ENCODE measurements around the gene LRRC4B. TPM values are rescaled to one million over a fixed set of nuclear protein-coding genes. Genes with fewer than 3 reads are reported as not detected.

Gene LRRC4B
- total RNA-seq, 1 donor from 2014 or later = 9.3 TPM

DNA sequence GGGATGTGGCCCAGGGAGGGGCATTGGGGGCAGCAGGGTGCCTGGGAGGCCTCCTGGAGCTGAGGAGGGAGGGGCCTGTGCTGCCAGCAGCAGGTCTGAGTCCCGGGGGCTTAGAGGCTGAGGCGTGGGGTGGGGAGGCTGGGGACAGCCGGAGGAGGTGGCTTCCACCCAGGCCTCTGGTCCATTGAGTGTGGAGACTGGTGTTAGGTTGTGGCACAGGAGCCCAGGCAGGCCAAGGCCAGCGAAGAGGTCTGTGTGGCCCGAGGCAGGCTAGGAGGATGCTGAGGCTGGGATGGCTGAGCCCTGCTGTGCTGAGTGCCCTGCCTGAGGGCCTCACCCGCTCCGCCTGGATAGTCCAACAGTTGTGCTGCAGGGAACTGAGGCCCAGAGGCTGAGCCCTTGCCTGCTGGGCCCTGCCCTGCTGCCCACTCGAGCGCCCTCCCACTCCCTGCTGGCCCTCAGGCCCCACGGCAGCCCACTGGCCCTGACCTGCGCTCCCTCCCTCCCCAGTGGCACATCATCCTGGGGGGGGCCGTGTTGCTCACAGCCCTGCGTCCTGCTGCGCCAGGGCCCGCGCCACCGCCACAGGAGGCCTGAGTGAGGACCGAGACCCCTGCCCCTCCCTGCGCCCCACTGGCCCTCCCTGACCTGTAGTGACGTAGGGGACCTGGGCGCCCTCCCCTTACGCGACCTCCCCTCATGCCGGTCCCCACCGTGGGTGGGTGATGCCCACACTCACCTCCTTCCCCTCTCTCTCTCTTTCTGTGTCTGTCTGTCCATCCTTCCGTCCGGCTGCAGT lies 86.7 kb downstream of the LRRC4B start:
- Histone ChIP-seq H3K36me3 (ENCODE audit: control insufficient read depth, insufficient read depth, low read length) (no peaks in the 10 kb centered on the region), H3K27me3 (ENCODE audit: control insufficient read depth, insufficient read depth, low read length) (no peaks in the 10 kb centered on the region), H3K4me3 (ENCODE audit: low read depth, low read length) (no peak overlapping the region)
- no peak for DNase-seq (ENCODE audit: low read depth)
- TF ChIP-seq CTCF (IDR thresholded peaks at IDR 0.05; ENCODE audit: insufficient read depth, low read length, poor library complexity, severe bottlenecking) = no peak

DNA sequence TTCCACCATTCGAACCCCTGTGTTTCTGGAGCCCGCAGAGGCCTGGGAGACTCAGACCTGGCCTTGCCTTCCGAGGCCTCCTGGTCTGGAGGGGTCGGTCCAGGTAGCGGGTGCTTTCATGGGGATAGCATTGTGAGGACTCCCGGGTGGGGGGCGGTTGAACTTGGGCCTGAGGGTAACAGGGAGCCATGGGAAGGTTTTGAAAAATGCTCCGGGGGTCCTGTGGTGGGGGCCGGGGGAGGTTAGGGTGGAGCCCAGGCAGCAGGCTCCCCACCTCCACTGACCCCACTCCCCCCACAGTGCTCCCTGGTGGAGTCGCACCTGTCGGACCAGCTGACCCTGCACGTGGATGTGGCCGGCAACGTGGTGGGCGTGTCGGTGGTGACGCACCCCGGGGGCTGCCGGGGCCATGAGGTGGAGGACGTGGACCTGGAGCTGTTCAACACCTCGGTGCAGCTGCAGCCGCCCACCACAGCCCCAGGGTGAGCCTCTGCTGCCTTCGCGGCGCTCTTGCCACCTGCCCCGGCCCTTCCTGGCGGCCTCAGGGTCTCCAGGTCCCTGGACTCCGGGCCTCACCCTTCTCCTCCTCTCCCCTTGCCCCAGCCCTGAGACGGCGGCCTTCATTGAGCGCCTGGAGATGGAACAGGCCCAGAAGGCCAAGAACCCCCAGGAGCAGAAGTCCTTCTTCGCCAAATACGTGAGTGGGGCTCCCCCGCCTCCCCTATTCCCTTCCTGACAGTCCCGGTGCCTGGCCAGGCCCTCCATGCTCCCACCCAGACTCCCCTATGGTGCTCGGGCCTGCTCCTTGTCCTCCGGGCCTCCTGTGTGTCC lies 87.7 kb downstream of the LRRC4B start:
- Histone ChIP-seq H3K4me3 (ENCODE audit: low read depth, low read length) (no peak overlapping the region), H3K36me3 (ENCODE audit: control insufficient read depth, insufficient read depth, low read length) (no peaks in the 10 kb centered on the region), H3K27me3 (ENCODE audit: control insufficient read depth, insufficient read depth, low read length) (no peaks in the 10 kb centered on the region)
- no peak for TF ChIP-seq CTCF (IDR thresholded peaks at IDR 0.05; ENCODE audit: insufficient read depth, low read length, poor library complexity, severe bottlenecking)
- no peak for DNase-seq (ENCODE audit: low read depth)

DNA sequence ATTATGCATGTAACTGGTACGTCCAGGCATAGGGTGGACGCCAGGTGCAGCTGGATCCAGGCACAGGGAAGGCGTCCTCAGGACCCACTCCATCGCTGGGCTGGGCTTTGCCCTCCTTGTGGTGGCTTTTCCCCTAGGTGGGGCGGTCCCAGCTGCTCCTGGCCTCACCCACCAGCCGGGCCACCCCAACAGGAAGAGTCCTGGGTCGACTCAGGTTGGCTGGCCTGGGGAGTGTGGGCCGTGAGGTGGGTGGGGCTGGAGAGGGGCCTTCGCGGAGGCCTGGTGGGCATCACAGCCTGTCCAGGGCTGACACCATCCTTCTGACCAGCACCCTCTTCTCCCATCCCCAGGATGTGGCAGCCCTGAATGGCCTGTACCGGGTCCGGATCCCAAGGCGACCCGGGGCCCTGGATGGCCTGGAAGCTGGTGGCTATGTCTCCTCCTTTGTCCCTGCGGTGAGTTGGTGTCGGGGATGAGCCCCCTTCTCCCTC lies 88.4 kb downstream of the LRRC4B start:
- no peak overlapping the region for H3K4me3 ChIP-seq (ENCODE audit: low read depth, low read length)
- DNase-seq (ENCODE audit: low read depth) = no peak
- no peak for TF ChIP-seq CTCF (IDR thresholded peaks at IDR 0.05; ENCODE audit: insufficient read depth, low read length, poor library complexity, severe bottlenecking)
- H3K36me3 ChIP-seq (ENCODE audit: control insufficient read depth, insufficient read depth, low read length) = no peaks in the 10 kb centered on the region
- H3K27me3 ChIP-seq (ENCODE audit: control insufficient read depth, insufficient read depth, low read length) = no peaks in the 10 kb centered on the region

DNA sequence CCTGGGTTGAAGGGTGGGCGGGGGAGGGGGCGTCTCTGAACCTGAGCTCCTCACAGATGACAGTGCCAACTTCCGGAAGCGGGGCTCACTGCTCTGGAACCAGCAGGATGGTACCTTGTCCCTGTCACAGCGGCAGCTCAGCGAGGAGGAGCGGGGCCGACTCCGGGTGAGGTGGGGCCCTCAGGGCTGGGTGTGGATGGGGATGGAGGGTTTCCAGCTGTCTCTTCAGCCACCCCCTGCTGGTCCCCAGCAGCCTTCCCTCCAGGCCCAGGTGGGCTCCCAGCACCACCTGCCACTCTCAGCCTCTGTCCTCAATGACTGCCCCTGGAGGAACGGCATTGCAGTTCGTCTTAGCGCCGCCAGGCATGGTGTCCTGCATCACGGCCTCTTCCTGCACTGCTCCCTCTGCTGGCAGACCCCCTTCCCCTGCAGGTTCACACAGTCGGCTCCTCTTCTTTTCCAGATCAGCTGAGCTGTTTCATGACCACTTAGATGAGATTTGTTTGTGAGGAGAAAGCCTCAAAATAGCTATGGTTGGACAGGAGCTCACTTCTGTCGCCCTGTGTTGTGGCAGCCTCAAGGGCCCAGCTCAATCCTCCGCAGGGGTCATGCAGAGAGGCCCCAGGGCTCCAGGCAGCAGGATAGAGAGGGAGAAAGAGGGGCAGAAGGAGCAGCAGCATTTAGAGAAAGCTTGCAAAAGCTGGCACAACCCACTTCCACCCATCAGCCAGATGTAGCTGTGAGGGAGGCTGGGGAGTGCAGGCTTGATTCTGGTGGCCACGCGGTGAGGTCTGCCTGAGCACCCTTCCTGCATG lies 89.1 kb downstream of the LRRC4B start:
- H3K4me3 ChIP-seq (ENCODE audit: low read depth, low read length) = no peak overlapping the region
- H3K36me3 ChIP-seq (ENCODE audit: control insufficient read depth, insufficient read depth, low read length) = no peaks in the 10 kb centered on the region
- no peaks in the 10 kb centered on the region for H3K27me3 ChIP-seq (ENCODE audit: control insufficient read depth, insufficient read depth, low read length)
- DNase-seq (ENCODE audit: low read depth) = no peak
- TF ChIP-seq CTCF (IDR thresholded peaks at IDR 0.05; ENCODE audit: insufficient read depth, low read length, poor library complexity, severe bottlenecking) = peak; percentile 61

- H3K27me3 ChIP-seq (ENCODE audit: control insufficient read depth, insufficient read depth, low read length) = no peaks in the 10 kb centered on the region
- DNase-seq (ENCODE audit: low read depth) = no peak
- no peak overlapping the region for H3K4me3 ChIP-seq (ENCODE audit: low read depth, low read length)
- TF ChIP-seq CTCF (IDR thresholded peaks at IDR 0.05; ENCODE audit: insufficient read depth, low read length, poor library complexity, severe bottlenecking) = no peak
- no peaks in the 10 kb centered on the region for H3K36me3 ChIP-seq (ENCODE audit: control insufficient read depth, insufficient read depth, low read length)
Measured at GRCh38 chr19:50477751-50478515, 90.3 kb downstream of the LRRC4B start.
